Thyroid gland (tissue), 4 donors: Measurements from ENCODE around the gene GALNT8. TPM values are rescaled to one million over a fixed set of nuclear protein-coding genes. Genes with fewer than 3 reads are reported as not detected.

Experiments
- DNase-seq, 2 donors: peaks; one replicate each; pipeline ENCODE4 v3.0.0-alpha.2; 2019
- H3K27ac ChIP-seq, 3 donors: fragments of 200-600 bp; sonication (generic); 1 replicate in 2 of 3; 2 replicates in 1 of 3; pipeline ENCODE4 v1.5.1; 2016 to 2019; ENCODE audit warnings: mild to moderate bottlenecking in 1 of 3, moderate library complexity in 1 of 3
- H3K27me3 ChIP-seq: fragments of 200-600 bp; sonication (generic); one replicate; pipeline ENCODE4 v1.5.1; 2019
- H3K36me3 ChIP-seq, 2 donors: fragments of 200-600 bp; sonication (generic); one replicate each; pipeline ENCODE4 v1.5.1; 2016 to 2019
- H3K4me1 ChIP-seq, 2 donors: fragments of 200-600 bp; sonication (generic); one replicate each; pipeline ENCODE4 v1.5.1; 2017 to 2019
- H3K4me3 ChIP-seq, 3 donors: fragments of 200-600 bp; sonication (generic); replicated peaks in 1 of 3; 1 replicate in 2 of 3; 2 replicates in 1 of 3; pipeline ENCODE4 v1.5.1; 2016; ENCODE audit warnings: mild to moderate bottlenecking in 1 of 3
- H3K9me3 ChIP-seq: fragments of 200-600 bp; sonication (generic); one replicate; pipeline ENCODE4 v1.5.1; 2017
- POLR2A ChIP-seq, 2 donors: fragments of 450-650 bp; IDR thresholded peaks; one replicate each; pipeline ENCODE4 v1.6.1; 2017; ENCODE audit warnings: antibody characterized with exemption in 2 of 2, mild to moderate bottlenecking in 2 of 2, moderate library complexity in 1 of 2
- WGBS, 2 donors: methylation state at CpG; one replicate each; pipeline ENCODE4 v1.1.5; 2017; 5-methylcytosine and 5-hydroxymethylcytosine counted together
- intact Hi-C: fragments of 100-400 bp; cut with DNase I; formaldehyde crosslinking; loops from one replicate; pipeline ENCODE4 v1.15.1; 2023
- total RNA-seq, 4 donors: library from RNA; depleted of rRNA; stranded (reverse); fragments of >200 nt; gene quantifications; one replicate each; pipeline ENCODE4 v1.2.3, GENCODE V29; 2016
- TF ChIP-seq, protein P1 (sequence below), 6 experiments: fragments of 200-600 bp in 3 of 6; fragments of 450-650 bp in 3 of 6; sonication (generic) in 3 of 6; IDR thresholded peaks; one replicate each; pipeline ENCODE4 v1.5.1; 2016 to 2019; ENCODE audit warnings: antibody characterized with exemption in 6 of 6, mild to moderate bottlenecking in 2 of 6, inconsistent platforms in 1 of 6, moderate library complexity in 1 of 6

GALNT8 gene
- under 1 TPM in 2 of 4 donors, not detected in 2; 0.54 to 0.78 TPM for total RNA-seq

GRCh38 chr12:4719821-4720636, at the start of gene GALNT8:
Gene GALNT8, plus strand, starts transcription at chr12:4720400. Its CDS starts 278 bp downstream, at chr12:4720678.
- Histone ChIP-seq H3K9me3 (no peaks in the 10 kb centered on the region), H3K4me3 (no peak within 1 kb of the TSS), H3K4me1 (no peaks in the 10 kb centered on the region), H3K36me3 (no peaks in the 10 kb centered on the region), H3K27me3 (no peaks in the 10 kb centered on the region), H3K27ac (no peak within 1 kb of the TSS)
- DNase-seq, result no peak
- intact Hi-C loops, result no loop called here
- WGBS, 2 donors, result 68 to 74% methylated on average over 18 of the region's 18 CpGs
- TF ChIP-seq POLR2A (IDR thresholded peaks at IDR 0.05), result no peak
- TF ChIP-seq, protein P1, sequence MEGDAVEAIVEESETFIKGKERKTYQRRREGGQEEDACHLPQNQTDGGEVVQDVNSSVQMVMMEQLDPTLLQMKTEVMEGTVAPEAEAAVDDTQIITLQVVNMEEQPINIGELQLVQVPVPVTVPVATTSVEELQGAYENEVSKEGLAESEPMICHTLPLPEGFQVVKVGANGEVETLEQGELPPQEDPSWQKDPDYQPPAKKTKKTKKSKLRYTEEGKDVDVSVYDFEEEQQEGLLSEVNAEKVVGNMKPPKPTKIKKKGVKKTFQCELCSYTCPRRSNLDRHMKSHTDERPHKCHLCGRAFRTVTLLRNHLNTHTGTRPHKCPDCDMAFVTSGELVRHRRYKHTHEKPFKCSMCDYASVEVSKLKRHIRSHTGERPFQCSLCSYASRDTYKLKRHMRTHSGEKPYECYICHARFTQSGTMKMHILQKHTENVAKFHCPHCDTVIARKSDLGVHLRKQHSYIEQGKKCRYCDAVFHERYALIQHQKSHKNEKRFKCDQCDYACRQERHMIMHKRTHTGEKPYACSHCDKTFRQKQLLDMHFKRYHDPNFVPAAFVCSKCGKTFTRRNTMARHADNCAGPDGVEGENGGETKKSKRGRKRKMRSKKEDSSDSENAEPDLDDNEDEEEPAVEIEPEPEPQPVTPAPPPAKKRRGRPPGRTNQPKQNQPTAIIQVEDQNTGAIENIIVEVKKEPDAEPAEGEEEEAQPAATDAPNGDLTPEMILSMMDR (IDR thresholded peaks at IDR 0.05), result no peak

- Histone ChIP-seq H3K4me1 (no peaks in the 10 kb centered on the region), H3K9me3 (no peaks in the 10 kb centered on the region), H3K27ac (no peak overlapping the region), H3K36me3 (peaks cover 3 to 11% of the 10 kb centered on the region in 2 donors), H3K27me3 (no peaks in the 10 kb centered on the region), H3K4me3 (no peak overlapping the region)
- no peak for DNase-seq
- WGBS, 2 donors, result 91 to 93% methylated on average over 2 of the region's 2 CpGs
- intact Hi-C loops, result no loop called here
- TF ChIP-seq POLR2A (IDR thresholded peaks at IDR 0.05), result no peak
Observed at GRCh38 chr12:4679711-4680110, 40.5 kb upstream of the GALNT8 start.

DNA sequence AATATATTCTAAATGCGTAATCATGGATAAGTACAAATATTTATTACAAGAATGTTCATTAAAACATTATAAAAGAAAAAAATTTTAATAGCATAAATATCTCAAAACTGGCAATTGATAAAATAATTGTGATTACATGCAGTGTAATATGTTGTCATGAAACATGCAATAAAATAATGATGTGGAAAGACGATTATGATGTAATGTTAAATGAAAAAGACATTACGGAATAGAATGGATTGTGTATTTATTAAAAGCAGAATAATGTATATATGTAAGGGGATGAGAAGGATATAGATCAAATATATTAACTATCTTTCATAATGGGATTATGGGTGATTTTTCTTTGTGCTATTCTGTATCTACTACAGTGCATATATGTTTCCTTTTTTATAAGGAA, 38.5 kb upstream of the GALNT8 start:
- DNase-seq, result no peak
- no peaks in the 10 kb centered on the region for H3K27me3 ChIP-seq
- H3K9me3 ChIP-seq, result no peaks in the 10 kb centered on the region
- H3K36me3 ChIP-seq, result peaks cover 4 to 22% of the 10 kb centered on the region in 2 donors
- 83 to 97% methylated on average over 3 of the region's 3 CpGs for WGBS, 2 donors
- H3K4me1 ChIP-seq, result no peaks in the 10 kb centered on the region
- TF ChIP-seq, protein P1 (IDR thresholded peaks at IDR 0.05), result no peak
- no peak for TF ChIP-seq POLR2A (IDR thresholded peaks at IDR 0.05)
- intact Hi-C loops, result no loop called here
- no peak overlapping the region for H3K4me3 ChIP-seq
- H3K27ac ChIP-seq, result no peak overlapping the region

DNA sequence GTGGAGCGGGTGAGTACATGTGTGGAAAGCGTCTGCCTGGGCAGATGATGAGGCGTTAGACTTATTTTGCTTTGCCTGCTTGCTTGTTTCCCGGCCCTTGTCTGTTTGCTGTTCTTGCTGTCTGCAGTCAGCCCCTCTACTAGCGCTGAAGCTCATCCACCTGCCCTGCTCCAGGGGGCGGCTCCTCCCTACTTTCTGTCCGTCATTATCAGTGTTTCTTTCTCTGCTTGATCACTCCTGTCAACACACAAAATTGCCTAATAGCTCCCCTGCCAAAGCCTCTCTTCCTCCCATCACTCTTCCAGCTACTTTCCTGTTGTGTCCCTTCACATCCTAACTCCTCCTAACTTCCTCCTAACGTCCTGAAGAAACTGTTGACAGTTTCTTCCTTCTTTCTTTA, 34.9 kb upstream of the GALNT8 start:
- H3K4me1 ChIP-seq, result no peaks in the 10 kb centered on the region
- no peak for DNase-seq
- H3K9me3 ChIP-seq, result no peaks in the 10 kb centered on the region
- peaks cover 13 to 36% of the 10 kb centered on the region in 2 donors for H3K36me3 ChIP-seq
- no peak for TF ChIP-seq POLR2A (IDR thresholded peaks at IDR 0.05)
- TF ChIP-seq, protein P1 (IDR thresholded peaks at IDR 0.05), result no peak
- no peak overlapping the region for H3K27ac ChIP-seq
- no peak overlapping the region for H3K4me3 ChIP-seq
- no peaks in the 10 kb centered on the region for H3K27me3 ChIP-seq
- intact Hi-C loops, result no loop called here
- WGBS, 2 donors, result 87 to 89% methylated on average over 8 of the region's 8 CpGs

GRCh38 chr12:4690760-4691159, 29.4 kb upstream of the GALNT8 start:
- Histone ChIP-seq H3K36me3 (peaks cover 10 to 18% of the 10 kb centered on the region in 2 donors), H3K27ac (no peak overlapping the region), H3K9me3 (no peaks in the 10 kb centered on the region), H3K4me3 (no peak overlapping the region), H3K27me3 (no peaks in the 10 kb centered on the region), H3K4me1 (no peaks in the 10 kb centered on the region)
- intact Hi-C loops, result no loop called here
- TF ChIP-seq, protein P1 (IDR thresholded peaks at IDR 0.05), result no peak
- TF ChIP-seq POLR2A (IDR thresholded peaks at IDR 0.05), result no peak
- DNase-seq, result no peak
- WGBS, 2 donors, result 87 to 94% methylated on average over 5 of the region's 5 CpGs
